ENCODE results near the gene NUTM1.
"Not testable (repeated sequence)": the region's sequence is repeated elsewhere in the genome, so short reads cannot be mapped to it uniquely, and the experiment has no call there.

NUTM1 gene

DNA sequence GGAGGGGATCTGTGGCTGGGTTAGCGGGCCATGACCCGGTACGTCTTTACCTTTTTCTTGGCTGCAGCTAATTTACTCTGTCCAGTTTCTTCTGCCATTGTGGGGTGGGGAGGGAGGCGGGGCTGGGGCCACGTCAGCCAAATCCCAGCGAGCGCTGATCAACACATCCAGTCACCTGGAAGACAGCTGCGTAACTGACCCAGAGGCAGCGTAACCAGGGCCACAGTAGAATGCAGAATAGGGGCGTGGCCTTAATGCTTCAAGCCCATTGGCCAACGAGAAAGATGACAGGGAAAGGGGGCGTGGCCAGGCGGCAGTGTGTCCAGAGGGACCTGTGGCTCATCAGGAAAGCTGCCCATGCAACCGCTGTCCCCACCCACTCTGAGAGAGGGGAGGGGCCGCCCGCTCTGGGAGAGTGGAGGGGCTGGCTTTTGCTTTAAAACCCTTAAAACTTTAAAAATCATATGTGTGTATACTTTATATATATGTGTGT, 46.5 kb downstream of the NUTM1 start:
- intact Hi-C loops (cut with DNase I); DNase-seq: not testable (repeated sequence)

DNA sequence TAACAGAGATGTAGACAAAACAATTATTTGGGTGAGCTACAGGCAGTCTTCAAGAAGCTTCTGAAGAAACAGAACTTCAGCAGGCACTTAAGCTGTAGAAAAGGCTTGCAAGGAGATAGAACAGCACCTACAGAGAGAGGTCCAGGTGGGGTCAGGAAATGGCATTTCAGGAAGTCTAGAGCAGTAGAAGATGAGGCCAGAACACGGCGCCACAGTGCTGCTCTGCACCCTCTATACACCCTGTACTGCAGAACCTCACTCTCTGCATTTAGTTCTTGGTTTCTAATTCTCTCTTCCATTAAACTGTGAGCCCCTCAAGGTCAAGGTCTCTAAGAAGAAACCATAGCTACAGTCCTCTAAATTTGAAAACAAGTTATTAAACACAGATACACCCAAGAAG, 49.9 kb downstream of the NUTM1 start:
- DNase-seq; intact Hi-C loops (cut with DNase I): not testable (repeated sequence)

DNA sequence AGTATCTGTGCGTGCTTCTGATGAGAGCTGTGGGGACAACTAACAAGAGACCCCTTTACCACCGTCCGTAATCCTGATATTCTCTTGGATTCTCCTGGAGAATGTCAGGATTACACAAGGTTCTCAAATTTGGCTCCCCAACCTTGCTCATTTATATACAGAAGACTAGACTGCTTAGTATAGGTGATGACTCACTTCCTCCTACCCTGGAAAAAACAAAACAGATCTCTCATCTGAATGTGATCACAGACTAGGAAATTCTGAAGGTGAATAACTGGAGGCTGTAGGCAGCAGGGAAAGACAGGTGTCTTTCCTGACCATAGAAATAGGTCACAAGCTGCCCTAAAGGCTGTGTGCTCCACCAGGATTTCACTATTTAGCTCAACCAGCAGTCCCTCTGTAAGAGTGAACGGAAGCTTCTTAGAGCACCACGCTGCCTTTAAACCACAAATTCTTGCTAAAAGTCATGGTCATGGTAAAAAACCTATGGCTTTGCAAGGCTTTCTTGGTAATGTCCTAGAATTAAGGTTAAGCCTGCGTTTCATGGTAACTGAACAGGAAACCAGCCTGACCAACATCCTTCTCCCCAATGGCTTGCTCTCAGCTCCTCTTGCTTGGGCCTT, 54.6 kb downstream of the NUTM1 start:
- intact Hi-C loops (cut with DNase I), result not testable (repeated sequence)

DNA sequence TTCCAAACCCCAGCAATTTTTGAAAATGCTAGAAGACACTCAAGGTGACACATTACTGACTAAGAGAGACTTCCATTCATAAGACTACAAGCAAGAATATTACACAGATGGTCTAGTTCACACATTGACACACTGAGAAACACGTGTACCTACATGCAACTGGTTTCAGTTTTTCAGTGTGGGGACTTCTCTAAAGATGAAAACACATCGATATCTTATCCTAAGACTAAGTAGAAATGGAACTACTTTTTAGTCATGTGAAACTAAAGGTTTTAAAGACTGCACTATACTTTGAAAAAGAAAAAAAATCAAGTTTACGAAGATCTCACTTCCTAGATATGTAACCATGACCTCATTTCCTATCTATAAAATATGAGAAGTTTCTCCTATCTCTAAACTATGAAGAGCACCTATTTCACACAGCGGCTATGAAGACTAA, 60.1 kb downstream of the NUTM1 start:
- DNase-seq; intact Hi-C loops (cut with DNase I): not testable (repeated sequence)

More for the DNA sequence above, 54.6 kb downstream of the NUTM1 start:
- DNase-seq, result not testable (repeated sequence)

DNA sequence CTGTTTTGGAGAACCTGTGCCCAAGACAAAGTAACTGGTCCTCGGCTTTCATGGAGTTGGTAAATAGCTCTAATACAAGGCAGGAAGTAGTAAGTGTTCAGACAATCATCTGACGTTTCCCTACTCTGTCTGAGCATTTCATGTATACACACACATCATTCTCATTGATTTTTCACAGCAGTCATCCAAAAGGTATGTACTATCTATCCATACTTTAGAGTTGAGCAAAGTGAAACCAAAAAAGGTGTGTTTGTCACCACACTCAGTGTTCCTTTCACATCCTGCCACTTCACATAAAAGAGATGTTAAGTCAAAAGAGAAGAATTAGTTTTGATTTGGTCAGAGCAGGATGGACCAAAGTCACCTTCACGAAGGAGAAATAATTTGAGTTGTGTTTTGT, 60.8 kb downstream of the NUTM1 start:
- intact Hi-C loops (cut with DNase I); DNase-seq: not testable (repeated sequence)
